Heart left ventricle (tissue), 16 donors: ENCODE measurements around the gene TINAGL1. TPM values are rescaled to one million over a fixed set of nuclear protein-coding genes. Genes with fewer than 3 reads are reported as not detected.

Source experiments
- ATAC-seq, 4 donors: fragments of 200-7000 bp; cut with Tn5 transposase; one replicate each; pipeline ENCODE4 v1.9.1; 2020 to 2022; ENCODE audit warnings: moderate library complexity in 4 of 4, mild to moderate bottlenecking in 3 of 4, moderate number of reproducible peaks in 1 of 4
- DNase-seq, 5 donors: peaks; one replicate each; pipeline ENCODE4 v3.0.0-alpha.2; 2020
- H3K27ac ChIP-seq, 12 donors: fragments of 200-600 bp; sonication (generic) in 4 of 12; one replicate each; pipeline versions ENCODE4 v1.5.0 to v1.8.0; 2016 to 2022; ENCODE audit warnings: mild to moderate bottlenecking in 2 of 12
- H3K27me3 ChIP-seq, 9 donors: fragments of 200-600 bp; sonication (generic) in 2 of 9; one replicate each; pipeline versions ENCODE4 v1.5.1 to v1.8.0; 2016 to 2022; ENCODE audit warnings: mild to moderate bottlenecking in 3 of 9
- H3K36me3 ChIP-seq, 9 donors: fragments of 200-600 bp; sonication (generic) in 2 of 9; one replicate each; pipeline versions ENCODE4 v1.5.0 to v1.8.0; 2018 to 2022; ENCODE audit warnings: mild to moderate bottlenecking in 2 of 9
- H3K4me1 ChIP-seq, 12 donors: fragments of 200-600 bp; sonication (generic) in 4 of 12; one replicate each; pipeline versions ENCODE4 v1.5.0 to v1.8.0; 2016 to 2022; ENCODE audit warnings: mild to moderate bottlenecking in 3 of 12
- H3K4me3 ChIP-seq, 12 donors: fragments of 200-600 bp; sonication (generic) in 4 of 12; one replicate each; pipeline versions ENCODE4 v1.5.0 to v1.8.0; 2017 to 2022; ENCODE audit warnings: mild to moderate bottlenecking in 9 of 12, moderate library complexity in 4 of 12
- H3K9me3 ChIP-seq, 12 donors: fragments of 200-600 bp; sonication (generic) in 4 of 12; one replicate each; pipeline versions ENCODE4 v1.5.0 to v1.8.0; 2016 to 2022; ENCODE audit warnings: mild to moderate bottlenecking in 1 of 12
- POLR2A ChIP-seq, 2 donors: fragments of 450-650 bp; IDR thresholded peaks; one replicate each; pipeline ENCODE4 v1.6.1; 2017; ENCODE audit warnings: antibody characterized with exemption in 2 of 2, mild to moderate bottlenecking in 2 of 2, moderate library complexity in 2 of 2
- WGBS, 4 donors: extraction: QIAGEN DNeasy Blood & Tissue Kit in 2 of 4; methylation state at CpG; one replicate each; pipeline versions ENCODE4 v1.1.5 to v1.1.7; 2013 to 2018; 5-methylcytosine and 5-hydroxymethylcytosine counted together
- intact Hi-C, 10 donors: fragments of 100-400 bp; cut with DNase I; formaldehyde crosslinking; loops; one replicate each; pipeline versions ENCODE4 v1.11.1 to v1.14.2; 2022
- polyA plus RNA-seq, 2 donors: library from polyadenylated mRNA; stranded (reverse); fragments of 200-250 nt; gene quantifications; one replicate each; pipeline ENCODE4 v1.2.3, GENCODE V29; 2013
- total RNA-seq, 9 donors: library from RNA; depleted of rRNA in 2 of 9; stranded (reverse); fragments of >200 nt in 2 of 9; fragmentation: NEBNext Ultra II Directional in 3 of 9; extraction: Animal tissue kit (Norgen Biotek cat#: 25700) in 3 of 9; gene quantifications; one replicate each; pipeline versions ENCODE4 v1.1.0 to v1.2.4, GENCODE V29; 2016 to 2023
- TF ChIP-seq, protein P1 (sequence below), 12 donors: fragments of 200-600 bp; sonication (generic) in 4 of 12; IDR thresholded peaks; one replicate each; pipeline versions ENCODE4 v1.5.0 to v1.8.0; 2018 to 2022; ENCODE audit warnings: antibody characterized with exemption in 12 of 12, mild to moderate bottlenecking in 5 of 12
- donor health status: ischemic (EF 13 %, LVEDD 7.1; RV severe dilation, severe dysfunction).
- donor health status: healthy with polysubstance abuse.
- donor health status: DM: no; HTN: yes; CAD: no.
- donor health status: DM: no; HTN: no; CAD: no.
- donor health status: ischemic (EF 25% LVEDD 6.9; RV normal size, moderate dysfunction).
- donor health status: ischemic (EF 25% LVEDD 5.7; RV mildly dilated, moderate dysfunction).
- donor health status: healthy.
- donor health status: DM: yes; HTN: yes; CAD: no.
- donor health status: ischemic (EF 35%, LVEDD 5.7; RV mildly dilated, moderate dysfunction).
- donor health status: nonischemic (EF 11% LVEDD 7.7; RV severe dilation, severe dysfunction).
- donor health status: DM: yes; HTN: yes; CAD: no.
- donor health status: PGD.
- donor health status: ischemic (EF 29% LVEDD 5.4; RV normal size, mild dysfunction).
- donor health status: nonischemic (EF 23%, LVEDD 6.1; RV moderate dilation, normal function).

Gene TINAGL1
- total and polyA plus RNA-seq, 11 donors: 136 to 697 (median 204) TPM

DNA sequence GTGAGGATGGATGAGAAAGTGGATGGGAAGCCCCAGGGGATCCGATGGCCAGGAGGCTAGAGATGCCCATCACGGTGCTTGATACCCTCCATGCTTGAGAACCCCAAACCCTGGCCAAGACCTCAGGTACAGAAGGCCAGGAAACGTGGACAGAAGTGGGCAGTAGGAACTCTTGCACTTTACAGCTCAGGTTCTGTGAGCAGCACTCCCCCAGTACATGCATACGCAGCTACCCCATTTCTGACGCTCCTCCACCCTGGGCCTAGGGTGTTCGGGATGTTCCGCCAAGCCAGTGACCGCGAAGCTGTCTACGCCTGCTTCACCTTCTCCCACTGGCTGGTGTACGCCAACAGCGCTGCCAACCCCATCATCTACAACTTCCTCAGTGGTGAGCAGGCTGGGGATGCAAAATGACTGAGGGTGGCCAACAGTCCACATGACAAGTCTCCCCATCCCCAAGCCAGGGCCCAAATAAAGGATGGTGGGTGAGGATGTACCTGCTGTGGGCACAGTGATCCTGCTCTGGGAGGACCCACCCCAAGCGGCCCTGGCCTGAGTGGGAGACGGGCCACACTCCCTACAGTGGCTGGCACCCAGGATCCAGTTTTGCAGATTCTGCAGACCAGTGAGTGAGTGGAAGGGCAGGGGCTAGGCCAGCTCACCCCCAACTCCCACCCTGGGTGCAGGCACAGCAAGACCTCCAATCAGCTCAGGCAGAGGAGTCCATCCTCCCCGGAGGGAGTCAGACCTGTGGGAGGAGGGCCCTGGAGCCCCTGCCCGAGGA, 48.6 kb downstream of the TINAGL1 start:
- no peak overlapping the region for H3K4me3 ChIP-seq
- TF ChIP-seq, protein P1, sequence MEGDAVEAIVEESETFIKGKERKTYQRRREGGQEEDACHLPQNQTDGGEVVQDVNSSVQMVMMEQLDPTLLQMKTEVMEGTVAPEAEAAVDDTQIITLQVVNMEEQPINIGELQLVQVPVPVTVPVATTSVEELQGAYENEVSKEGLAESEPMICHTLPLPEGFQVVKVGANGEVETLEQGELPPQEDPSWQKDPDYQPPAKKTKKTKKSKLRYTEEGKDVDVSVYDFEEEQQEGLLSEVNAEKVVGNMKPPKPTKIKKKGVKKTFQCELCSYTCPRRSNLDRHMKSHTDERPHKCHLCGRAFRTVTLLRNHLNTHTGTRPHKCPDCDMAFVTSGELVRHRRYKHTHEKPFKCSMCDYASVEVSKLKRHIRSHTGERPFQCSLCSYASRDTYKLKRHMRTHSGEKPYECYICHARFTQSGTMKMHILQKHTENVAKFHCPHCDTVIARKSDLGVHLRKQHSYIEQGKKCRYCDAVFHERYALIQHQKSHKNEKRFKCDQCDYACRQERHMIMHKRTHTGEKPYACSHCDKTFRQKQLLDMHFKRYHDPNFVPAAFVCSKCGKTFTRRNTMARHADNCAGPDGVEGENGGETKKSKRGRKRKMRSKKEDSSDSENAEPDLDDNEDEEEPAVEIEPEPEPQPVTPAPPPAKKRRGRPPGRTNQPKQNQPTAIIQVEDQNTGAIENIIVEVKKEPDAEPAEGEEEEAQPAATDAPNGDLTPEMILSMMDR (IDR thresholded peaks at IDR 0.05): no peak
- no peak for TF ChIP-seq POLR2A (IDR thresholded peaks at IDR 0.05)
- ATAC-seq (no peak), DNase-seq (no peak)
- no peaks in the 10 kb centered on the region for H3K9me3 ChIP-seq
- H3K4me1 ChIP-seq: peaks cover 3 to 66% (median 37%) of the 10 kb centered on the region in 12 donors
- WGBS, 4 donors: 90 to 95% (median 92%) methylated on average over 12 to 16 of the region's 16 CpGs
- H3K27me3 ChIP-seq: no peaks in the 10 kb centered on the region
- peak overlapping the region in 7 of 12 donors; percentile 44 to 95 (median 88) for H3K27ac ChIP-seq
- intact Hi-C loops: loop anchor here in 1 of 10 donors (5.0 kb wide), 1 partner anchor 58 kb away; no protein-coding TSS in a partner anchor
- H3K36me3 ChIP-seq: peaks cover 0 to 27% (median 20%) of the 10 kb centered on the region in 9 donors

DNA sequence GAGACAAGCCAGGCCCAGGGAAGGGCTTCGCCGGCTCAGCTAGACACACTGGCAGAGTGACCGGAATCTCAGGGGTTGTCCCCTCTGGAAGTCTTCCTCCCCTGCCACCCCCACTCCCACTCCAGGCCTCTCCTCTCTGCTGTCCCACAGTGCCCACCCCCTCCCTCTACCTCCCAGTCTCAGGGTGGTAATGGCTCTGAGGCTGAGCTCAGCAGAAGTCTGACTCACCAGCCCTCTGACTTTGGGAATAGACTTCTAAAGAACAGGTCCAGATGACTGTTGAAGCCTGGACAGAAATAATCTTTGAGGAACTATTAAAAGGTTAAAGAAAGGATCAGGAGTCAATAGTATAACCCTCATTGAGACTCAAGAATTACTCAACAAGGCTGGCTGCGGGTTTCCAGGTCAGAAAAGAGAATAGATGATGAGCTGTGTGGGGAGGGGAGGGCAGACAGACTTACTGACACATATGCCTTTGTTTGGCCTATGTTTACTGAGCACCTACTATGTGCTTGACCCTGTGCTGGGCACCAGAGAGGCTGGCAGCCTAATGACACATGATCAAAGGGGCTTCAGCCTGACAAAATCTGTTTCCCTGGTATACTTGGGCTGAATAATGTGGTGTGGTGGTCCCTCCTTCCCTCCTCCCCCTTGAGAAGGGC, 49.4 kb downstream of the TINAGL1 start:
- intact Hi-C loops: loop anchor here in 1 of 10 donors (5.0 kb wide), 1 partner anchor 58 kb away; no protein-coding TSS in a partner anchor
- Histone ChIP-seq H3K36me3 (peaks cover 0 to 35% (median 27%) of the 10 kb centered on the region in 9 donors), H3K4me3 (no peak overlapping the region), H3K4me1 (peaks cover 3 to 73% (median 37%) of the 10 kb centered on the region in 12 donors), H3K27ac (peak overlapping the region; percentile 83 to 97 (median 90)), H3K27me3 (no peaks in the 10 kb centered on the region), H3K9me3 (no peaks in the 10 kb centered on the region)
- WGBS, 4 donors: 63 to 98% (median 88%) methylated on average over 1 to 4 of the region's 4 CpGs
- TF ChIP-seq, protein P1 (IDR thresholded peaks at IDR 0.05): no peak
- TF ChIP-seq POLR2A (IDR thresholded peaks at IDR 0.05): no peak
- ATAC-seq: no peak
- DNase-seq: no peak

DNA sequence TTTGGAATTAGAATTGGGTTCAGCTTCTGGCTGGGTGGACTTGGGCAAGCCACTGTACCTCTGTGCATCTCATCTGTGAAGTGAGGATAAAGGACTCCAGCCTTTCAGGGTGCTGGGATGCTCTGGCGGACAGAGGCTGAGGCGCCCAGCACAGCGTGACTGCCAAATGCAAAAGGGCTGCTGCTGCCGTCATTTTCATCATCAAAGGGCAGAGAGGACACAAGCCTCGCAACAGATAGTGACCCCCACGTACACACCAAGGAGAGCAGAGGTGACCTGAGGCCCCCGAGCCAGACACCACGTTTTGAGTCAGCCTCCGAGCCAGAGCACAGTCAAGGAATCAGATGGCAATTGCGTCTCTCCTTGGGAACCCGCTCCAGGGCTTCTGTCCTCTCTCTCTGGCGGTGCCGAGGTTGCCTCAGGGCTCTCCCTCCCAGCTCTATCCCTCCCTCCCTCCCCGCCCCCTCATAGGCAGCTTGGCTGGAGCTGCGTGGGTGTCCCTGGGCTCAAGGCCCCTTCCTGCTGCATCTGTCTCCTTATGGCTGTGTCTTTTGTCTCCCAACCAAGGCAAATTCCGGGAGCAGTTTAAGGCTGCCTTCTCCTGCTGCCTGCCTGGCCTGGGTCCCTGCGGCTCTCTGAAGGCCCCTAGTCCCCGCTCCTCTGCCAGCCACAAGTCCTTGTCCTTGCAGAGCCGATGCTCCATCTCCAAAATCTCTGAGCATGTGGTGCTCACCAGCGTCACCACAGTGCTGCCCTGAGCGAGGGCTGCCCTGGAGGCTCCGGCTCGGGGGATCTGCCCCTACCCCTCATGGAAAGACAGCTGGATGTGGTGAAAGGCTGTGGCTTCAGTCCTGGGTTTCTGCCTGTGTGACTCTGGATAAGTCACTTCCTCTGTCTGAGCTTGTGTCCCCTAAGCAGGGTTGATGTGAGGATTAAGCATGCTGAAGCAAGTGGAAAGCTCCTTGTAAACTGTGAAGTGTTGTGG, 50.2 kb downstream of the TINAGL1 start:
- no peaks in the 10 kb centered on the region for H3K27me3 ChIP-seq
- WGBS, 4 donors: 49 to 61% (median 60%) methylated on average over 18 to 23 of the region's 23 CpGs
- no peak for TF ChIP-seq POLR2A (IDR thresholded peaks at IDR 0.05)
- TF ChIP-seq, protein P1 (IDR thresholded peaks at IDR 0.05): no peak
- intact Hi-C loops: loop anchor here in 1 of 10 donors (5.0 kb wide), 1 partner anchor 59 kb away; no protein-coding TSS in a partner anchor
- H3K4me1 ChIP-seq: peaks cover 3 to 77% (median 41%) of the 10 kb centered on the region in 12 donors
- peak overlapping the region; percentile 83 to 97 (median 90) for H3K27ac ChIP-seq
- ATAC-seq (peak in 3 of 4 donors; percentile 5 to 27 (median 6)), DNase-seq (peak in 2 of 5 donors; percentile 39 to 70)
- H3K36me3 ChIP-seq: peaks cover 0 to 43% (median 34%) of the 10 kb centered on the region in 9 donors
- H3K4me3 ChIP-seq: no peak overlapping the region
- no peaks in the 10 kb centered on the region for H3K9me3 ChIP-seq
